Measurements from ENCODE around the gene HSPH1. TPM values are rescaled to one million over a fixed set of nuclear protein-coding genes. Genes with fewer than 3 reads are reported as not detected.

The HSPH1 gene
- total and polyA plus RNA-seq, 8 donors, result 11.1 to 37.0 (median 21.1) TPM

DNA sequence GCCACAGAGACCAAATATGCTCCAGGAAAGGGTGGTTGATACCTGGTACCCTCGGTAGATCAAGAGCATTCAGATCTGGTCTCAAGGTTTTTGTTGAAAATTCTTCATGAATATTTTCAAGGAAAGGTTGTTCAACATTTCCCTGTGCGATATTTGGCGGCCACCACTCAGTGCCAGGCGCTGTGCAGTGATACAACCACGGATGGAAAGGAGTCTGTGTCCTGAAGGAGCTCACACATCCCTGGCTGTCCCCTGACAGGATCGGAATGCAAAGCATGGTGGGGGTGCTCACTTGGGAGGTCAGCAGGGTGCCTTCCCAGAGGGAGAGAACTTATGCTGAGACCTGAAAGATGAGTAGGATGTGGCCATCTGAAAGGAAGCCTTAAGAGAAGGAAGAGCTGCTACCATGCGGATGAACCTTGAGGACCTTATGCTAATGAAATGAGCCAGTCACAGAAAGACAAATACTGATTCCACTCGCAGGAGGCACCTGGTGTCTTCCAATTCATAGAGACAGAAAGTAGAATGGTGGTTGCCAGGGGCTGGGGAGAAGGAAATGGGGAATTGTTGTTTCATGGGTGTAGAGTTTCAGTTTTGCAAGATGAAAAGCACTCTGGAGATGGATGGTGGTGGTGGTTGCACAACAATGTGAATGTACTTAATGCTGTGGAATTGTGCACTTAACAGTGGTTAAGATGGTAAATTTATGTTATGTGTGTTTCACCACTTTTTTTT is 41.6 kb downstream of the HSPH1 start:
- no peak for FAIRE-seq
- ATAC-seq, result no peak

DNA sequence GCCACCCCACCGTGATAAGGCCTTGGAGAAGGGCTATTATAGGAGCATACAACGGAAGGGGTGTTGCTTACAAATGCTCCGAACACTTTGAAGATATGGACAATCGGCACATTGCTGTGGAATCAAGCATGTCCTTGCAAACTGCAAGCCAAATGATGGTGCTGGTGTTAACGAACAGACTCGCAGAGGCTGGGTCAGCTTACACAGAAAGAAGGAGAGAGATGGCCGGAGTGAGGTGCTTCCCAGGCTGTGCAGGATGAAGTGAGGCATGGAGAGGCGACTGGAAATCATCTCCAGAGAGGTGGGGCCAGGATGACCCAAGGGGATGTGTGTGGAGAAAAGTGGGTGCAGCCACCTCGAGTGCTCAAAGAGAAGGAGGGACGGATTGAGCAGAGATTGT is 42.2 kb downstream of the HSPH1 start:
- no peak for FAIRE-seq
- H3K27ac ChIP-seq, result no peak overlapping the region
- H3K4me3 ChIP-seq, result no peak overlapping the region
- TF ChIP-seq, protein P1, sequence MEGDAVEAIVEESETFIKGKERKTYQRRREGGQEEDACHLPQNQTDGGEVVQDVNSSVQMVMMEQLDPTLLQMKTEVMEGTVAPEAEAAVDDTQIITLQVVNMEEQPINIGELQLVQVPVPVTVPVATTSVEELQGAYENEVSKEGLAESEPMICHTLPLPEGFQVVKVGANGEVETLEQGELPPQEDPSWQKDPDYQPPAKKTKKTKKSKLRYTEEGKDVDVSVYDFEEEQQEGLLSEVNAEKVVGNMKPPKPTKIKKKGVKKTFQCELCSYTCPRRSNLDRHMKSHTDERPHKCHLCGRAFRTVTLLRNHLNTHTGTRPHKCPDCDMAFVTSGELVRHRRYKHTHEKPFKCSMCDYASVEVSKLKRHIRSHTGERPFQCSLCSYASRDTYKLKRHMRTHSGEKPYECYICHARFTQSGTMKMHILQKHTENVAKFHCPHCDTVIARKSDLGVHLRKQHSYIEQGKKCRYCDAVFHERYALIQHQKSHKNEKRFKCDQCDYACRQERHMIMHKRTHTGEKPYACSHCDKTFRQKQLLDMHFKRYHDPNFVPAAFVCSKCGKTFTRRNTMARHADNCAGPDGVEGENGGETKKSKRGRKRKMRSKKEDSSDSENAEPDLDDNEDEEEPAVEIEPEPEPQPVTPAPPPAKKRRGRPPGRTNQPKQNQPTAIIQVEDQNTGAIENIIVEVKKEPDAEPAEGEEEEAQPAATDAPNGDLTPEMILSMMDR (IDR thresholded peaks at IDR 0.05), result no peak
- H3K9me3 ChIP-seq, result no peaks in the 10 kb centered on the region
- H3K4me1 ChIP-seq, result no peaks in the 10 kb centered on the region
- ATAC-seq, result no peak
- WGBS, 2 donors, result 58 to 72% methylated on average over 10 of the region's 10 CpGs
- no peaks in the 10 kb centered on the region for H3K36me3 ChIP-seq
- H3K27me3 ChIP-seq, result no peaks in the 10 kb centered on the region
- DNase-seq, result no peak
- intact Hi-C loops (cut with DNase I), result no loop called here

More for the DNA sequence above, 41.6 kb downstream of the HSPH1 start:
- Histone ChIP-seq H3K4me3 (no peak overlapping the region), H3K36me3 (no peaks in the 10 kb centered on the region), H3K9me3 (no peaks in the 10 kb centered on the region), H3K4me1 (no peaks in the 10 kb centered on the region), H3K27ac (no peak overlapping the region), H3K27me3 (no peaks in the 10 kb centered on the region)
- WGBS, 2 donors, result 60 to 73% methylated on average over 8 of the region's 8 CpGs
- TF ChIP-seq, protein P1 (IDR thresholded peaks at IDR 0.05), result no peak
- no peak for DNase-seq
- intact Hi-C loops (cut with DNase I), result no loop called here

DNA sequence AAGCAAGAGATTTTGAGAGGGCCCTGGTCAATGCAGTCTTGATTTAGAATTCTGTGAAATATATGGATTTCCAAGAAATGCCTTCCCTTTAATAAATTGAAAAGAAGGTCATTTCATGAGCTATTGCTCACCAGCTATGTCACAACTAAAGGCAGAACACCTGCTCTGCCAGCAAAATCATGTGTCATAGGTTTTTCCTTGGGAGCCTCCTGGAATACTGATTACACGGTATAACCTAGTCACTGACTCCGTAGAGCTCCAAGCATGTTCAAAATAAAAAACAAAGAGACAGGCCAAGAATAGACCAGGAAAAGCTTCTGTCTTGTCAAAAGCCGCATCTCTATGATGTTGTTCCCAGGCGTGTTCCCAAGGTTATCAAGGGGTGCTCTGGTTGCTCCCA is 45.5 kb downstream of the HSPH1 start:
- Histone ChIP-seq H3K36me3 (no peaks in the 10 kb centered on the region), H3K4me1 (no peaks in the 10 kb centered on the region), H3K9me3 (no peaks in the 10 kb centered on the region), H3K27ac (no peak overlapping the region), H3K27me3 (no peaks in the 10 kb centered on the region), H3K4me3 (no peak overlapping the region)
- intact Hi-C loops (cut with DNase I), result no loop called here
- 75 to 78% methylated on average over 4 of the region's 4 CpGs for WGBS, 2 donors
- ATAC-seq (no peak), DNase-seq (no peak), FAIRE-seq (no peak)
- TF ChIP-seq, protein P1 (IDR thresholded peaks at IDR 0.05), result no peak

DNA sequence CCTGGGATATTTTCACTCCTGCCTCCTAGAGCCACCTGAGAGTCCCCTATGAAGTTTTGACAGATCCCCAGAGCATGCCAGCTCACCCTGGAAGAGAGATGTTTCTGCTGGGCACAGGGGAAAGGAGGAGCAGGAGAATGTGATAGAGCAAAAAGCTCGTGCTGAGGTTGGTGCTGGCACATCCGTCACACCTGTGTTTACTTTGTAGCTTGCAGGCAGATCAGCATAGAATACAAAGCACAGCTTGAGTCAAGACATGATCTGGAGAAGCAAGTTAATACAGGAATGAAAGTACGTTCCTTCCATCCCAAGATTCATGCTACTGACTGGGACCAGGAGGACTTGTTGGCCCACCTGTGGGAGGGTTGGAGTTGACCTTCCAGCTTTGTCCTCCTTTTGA is 46.1 kb downstream of the HSPH1 start:
- H3K9me3 ChIP-seq, result no peaks in the 10 kb centered on the region
- WGBS, 2 donors, result 38 to 45% methylated on average over 3 of the region's 3 CpGs
- intact Hi-C loops (cut with DNase I), result no loop called here
- no peaks in the 10 kb centered on the region for H3K4me1 ChIP-seq
- TF ChIP-seq, protein P1 (IDR thresholded peaks at IDR 0.05), result no peak
- FAIRE-seq (no peak), DNase-seq (no peak), ATAC-seq (no peak)
- no peak overlapping the region for H3K27ac ChIP-seq
- H3K27me3 ChIP-seq, result no peaks in the 10 kb centered on the region
- no peaks in the 10 kb centered on the region for H3K36me3 ChIP-seq
- H3K4me3 ChIP-seq, result no peak overlapping the region

DNA sequence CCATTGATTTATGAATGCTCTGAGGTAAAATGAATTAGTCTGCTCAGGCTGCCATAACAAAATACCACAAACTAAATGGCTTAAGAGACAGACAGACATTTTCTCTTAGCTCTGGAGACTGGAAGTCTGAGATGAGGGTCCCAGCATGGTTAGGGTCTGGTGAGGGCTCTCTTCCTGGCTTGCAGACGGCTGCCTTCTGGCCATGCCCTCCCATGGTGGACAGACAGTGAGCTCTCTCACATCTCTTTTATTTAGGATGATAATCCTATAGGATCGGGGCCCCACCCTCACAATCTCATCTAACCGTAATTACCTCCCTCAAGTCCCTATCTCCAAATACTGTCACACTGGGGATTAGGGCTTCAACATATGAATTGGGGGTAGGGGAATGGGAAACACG is 47.1 kb downstream of the HSPH1 start:
- FAIRE-seq, result no peak
- no peaks in the 10 kb centered on the region for H3K27me3 ChIP-seq

More for the DNA sequence above, 47.1 kb downstream of the HSPH1 start:
- Histone ChIP-seq H3K27ac (no peak overlapping the region), H3K36me3 (no peaks in the 10 kb centered on the region), H3K4me1 (no peaks in the 10 kb centered on the region), H3K4me3 (no peak overlapping the region), H3K9me3 (no peaks in the 10 kb centered on the region)
- intact Hi-C loops (cut with DNase I), result no loop called here
- no peak for ATAC-seq
- TF ChIP-seq, protein P1 (IDR thresholded peaks at IDR 0.05), result no peak
- DNase-seq, result no peak
- WGBS, 2 donors, result 72 to 87% methylated on average over 4 of the region's 4 CpGs
